B cell (primary cell): ENCODE data around the gene NPR2. TPM values are rescaled to one million over a fixed set of nuclear protein-coding genes. Genes with fewer than 3 reads are reported as not detected.

ENCODE experiments used
- ATAC-seq: fragments of 200-7000 bp; cut with Tn5 transposase; one replicate; pipeline ENCODE4 v1.10.0; 2021; ENCODE audit warnings: low read depth, mild to moderate bottlenecking, moderate number of reproducible peaks, moderate library complexity
- CTCF ChIA-PET: fragments of 350-600 bp; sonication (Branson Sonifier 250); formaldehyde crosslinking; loops from one replicate; lab custom pipeline; 2021; ENCODE audit warnings: antibody characterized with exemption, inconsistent platforms; lab: Charles Lee
- POLR2A ChIA-PET: fragments of 350-600 bp; sonication (Branson Sonifier 250); formaldehyde crosslinking; loops from one replicate; lab custom pipeline; 2021; ENCODE audit warnings: antibody characterized with exemption; lab: Charles Lee
- DNase-seq: peaks from one replicate; pipeline ENCODE4 v3.0.0; 2013
- H2AFZ ChIP-seq: 2 replicates; pipeline ENCODE4 v1.6.1; 2012; ENCODE audit warnings: mild to moderate bottlenecking, low read depth, low read length; ENCODE audit not compliant: insufficient read depth, poor library complexity, severe bottlenecking
- H3K27ac ChIP-seq, 2 donors: 1 replicate in 1 of 2; 2 replicates in 1 of 2; pipeline ENCODE4 v1.5.1; 2012 to 2013; ENCODE audit warnings: low read length in 2 of 2, mild to moderate bottlenecking in 2 of 2, moderate library complexity in 1 of 2
- H3K27me3 ChIP-seq, 4 experiments: fragments of 200-600 bp in 1 of 4; sonication (generic) in 1 of 4; replicated peaks in 1 of 4; 1 replicate in 2 of 4; 2 replicates in 2 of 4; pipeline versions ENCODE4 v1.6.1 to v1.7.0; 2013 to 2016; ENCODE audit warnings: low read length in 3 of 4, mild to moderate bottlenecking in 2 of 4, mixed read lengths in 1 of 4, moderate library complexity in 1 of 4; ENCODE audit not compliant: insufficient read depth in 4 of 4, control insufficient read depth in 3 of 4; ENCODE audit errors: control extremely low read depth in 1 of 4
- H3K36me3 ChIP-seq, 2 experiments: replicated peaks in 1 of 2; 1 replicate in 1 of 2; 2 replicates in 1 of 2; pipeline versions ENCODE4 v1.6.1 to v1.7.1; 2013; ENCODE audit warnings: low read length in 1 of 2; ENCODE audit not compliant: insufficient read depth in 2 of 2, control insufficient read depth in 1 of 2; ENCODE audit errors: control extremely low read depth in 1 of 2, extremely low read depth in 1 of 2
- H3K4me1 ChIP-seq, 2 donors: fragments of 200-600 bp in 1 of 2; sonication (generic) in 1 of 2; 1 replicate in 1 of 2; 2 replicates in 1 of 2; pipeline versions ENCODE4 v1.5.1 to v1.6.1; 2013 to 2017; ENCODE audit warnings: low read length in 2 of 2; ENCODE audit not compliant: control insufficient read depth in 2 of 2, insufficient read depth in 2 of 2
- H3K4me2 ChIP-seq: replicated peaks from 2 replicates; pipeline ENCODE3; 2012; ENCODE audit warnings: mild to moderate bottlenecking, low read depth, low read length; ENCODE audit not compliant: poor library complexity, severe bottlenecking
- H3K4me3 ChIP-seq, 5 experiments: fragments of 200-600 bp in 1 of 5; sonication (generic) in 1 of 5; 1 replicate in 3 of 5; 2 replicates in 2 of 5; pipeline versions ENCODE4 v1.5.1 to v1.7.0; 2011 to 2016; ENCODE audit warnings: low read length in 4 of 5, mild to moderate bottlenecking in 4 of 5, low read depth in 2 of 5, control low read depth in 1 of 5, moderate library complexity in 1 of 5; ENCODE audit not compliant: insufficient read depth in 1 of 5; ENCODE audit errors: control extremely low read depth in 1 of 5, extremely low read depth in 1 of 5
- H3K79me2 ChIP-seq: fragments of 200-600 bp; sonication (generic); one replicate; pipeline ENCODE4 v1.6.0; 2016; ENCODE audit warnings: low read length; ENCODE audit not compliant: control insufficient read depth, insufficient read depth
- H3K9ac ChIP-seq: fragments of 200-600 bp; sonication (generic); 2 replicates; pipeline ENCODE4 v1.6.1; 2017; ENCODE audit warnings: mild to moderate bottlenecking, low read length, moderate library complexity
- H3K9me3 ChIP-seq, 3 donors: one replicate each; pipeline versions ENCODE4 v1.6.1 to v1.7.1; 2013; ENCODE audit warnings: low read length in 2 of 3; ENCODE audit not compliant: control insufficient read depth in 2 of 3, insufficient read depth in 1 of 3; ENCODE audit errors: control extremely low read depth in 1 of 3
- H4K20me1 ChIP-seq: 2 replicates; pipeline ENCODE4 v1.6.0; 2012; ENCODE audit warnings: mild to moderate bottlenecking, low read length; ENCODE audit not compliant: insufficient read depth, control insufficient read depth, poor library complexity, severe bottlenecking
- H3K27ac Mint-ChIP-seq: one replicate; pipeline ENCODE4 v1.8.0; 2021; ENCODE audit warnings: mixed read lengths
- H3K27me3 Mint-ChIP-seq: one replicate; pipeline ENCODE4 v1.8.0; 2021; ENCODE audit warnings: mixed read lengths
- H3K4me1 Mint-ChIP-seq: one replicate; pipeline ENCODE4 v1.8.0; 2021; ENCODE audit warnings: mixed read lengths
- H3K4me3 Mint-ChIP-seq: one replicate; pipeline ENCODE4 v1.8.0; 2021; ENCODE audit warnings: mixed read lengths
- H3K9me3 Mint-ChIP-seq: one replicate; pipeline ENCODE4 v1.8.0; 2022; ENCODE audit warnings: mixed read lengths; ENCODE audit not compliant: insufficient read depth
- CTCF ChIP-seq: fragments of 200-600 bp; IDR thresholded peaks from one replicate; pipeline ENCODE4 v1.8.0; 2022; ENCODE audit warnings: antibody characterized with exemption, mild to moderate bottlenecking
- EZH2 ChIP-seq: IDR thresholded peaks from 2 replicates; pipeline ENCODE4 v1.6.1; 2012; ENCODE audit warnings: borderline replicate concordance, low read depth, mild to moderate bottlenecking, moderate library complexity, low read length; ENCODE audit not compliant: insufficient read depth, poor library complexity, severe bottlenecking
- WGBS: methylation state at CpG from one replicate; pipeline ENCODE4 v1.1.5; 2013; ENCODE audit warnings: missing lambda C conversion rate; ENCODE audit not compliant: insufficient coverage; 5-methylcytosine and 5-hydroxymethylcytosine counted together
- intact Hi-C: fragments of 100-400 bp; cut with micrococcal nuclease; formaldehyde crosslinking; loops from one replicate; pipeline ENCODE4 v1.10.0; 2022
- polyA plus RNA-seq: library from polyadenylated mRNA; depleted of rRNA; stranded (reverse); fragments of >200 nt; gene quantifications from 2 replicates; pipeline ENCODE4 v1.2.3, GENCODE V29; 2012
- total RNA-seq, 2 donors: library from RNA; stranded (reverse); fragments of 120-200 nt in 1 of 2; gene quantifications; 1 replicate in 1 of 2; 2 replicates in 1 of 2; pipeline versions ENCODE4 v1.2.3 to v1.2.4, GENCODE V29; 2013 to 2022

Gene NPR2
- total and polyA plus RNA-seq, 2 donors (not counting 1 experiment from before 2014, with no cell fraction given), result 7.6 to 8.0 TPM

GRCh38 chr9:35822926-35823325, 31.5 kb downstream of the NPR2 start:
- Histone ChIP-seq H3K27ac (no peak overlapping the region), H4K20me1 (no peaks in the 10 kb centered on the region), H3K27me3 (no peaks in the 10 kb centered on the region), H3K9ac (no peak overlapping the region), H3K4me1 (peaks cover 3 to 8% of the 10 kb centered on the region in 2 donors), H3K4me2 (no peak overlapping the region), H2AFZ (no peak overlapping the region), H3K9me3 (no peaks in the 10 kb centered on the region), H3K79me2 (no peaks in the 10 kb centered on the region), H3K36me3 (no peaks in the 10 kb centered on the region), H3K4me3 (no peak overlapping the region)
- ChIA-PET POLR2A (no interaction called here), CTCF (interaction anchor here (1.2 to 1.7 kb wide), 2 partner anchors 9 to 59 kb away, joined by 6 to 10 read pairs; partner anchors contain the start of gene HINT2)
- Mint-ChIP-seq H3K4me1 (peaks cover 7% of the 10 kb centered on the region), H3K4me3 (no peak overlapping the region), H3K27ac (no peak overlapping the region), H3K9me3 (no peaks in the 10 kb centered on the region), H3K27me3 (no peaks in the 10 kb centered on the region)
- DNase-seq (no peak), ATAC-seq (no peak)
- TF ChIP-seq EZH2 (no peak), CTCF (no peak)
- intact Hi-C loops, result no loop called here

GRCh38 chr9:35826071-35826701, 34.8 kb downstream of the NPR2 start:
- peaks cover 26% of the 10 kb centered on the region for H3K4me1 Mint-ChIP-seq
- WGBS, result 30% methylated on average over 4 of the region's 4 CpGs
- no peak overlapping the region for H3K4me3 ChIP-seq
- no peaks in the 10 kb centered on the region for H3K36me3 ChIP-seq
- peak overlapping the region; percentile 54 for H2AFZ ChIP-seq
- H3K9ac ChIP-seq, result no peak overlapping the region
- peak overlapping the region; percentile 63 for H3K4me2 ChIP-seq
- H3K9me3 ChIP-seq, result no peaks in the 10 kb centered on the region
- H3K27ac ChIP-seq, result no peak overlapping the region
- intact Hi-C loops, result loop anchor here (1.0 to 5.0 kb wide), 6 partner anchors 36 to 709 kb away; partner anchors contain the start of genes ATOSB, CCDC107 and RMRP
- POLR2A ChIA-PET, result interaction anchor here (1.0 kb wide), 1 partner anchor 36 kb away, joined by 3 read pairs; no protein-coding TSS in a partner anchor
- H3K27me3 Mint-ChIP-seq, result no peaks in the 10 kb centered on the region
- ATAC-seq (peak; percentile 37), DNase-seq (peak; percentile 82)
- peak overlapping the region; percentile 5 for H3K27ac Mint-ChIP-seq
- no peaks in the 10 kb centered on the region for H3K27me3 ChIP-seq
- CTCF ChIA-PET, result interaction anchor here (0.6 to 6.0 kb wide), 55 partner anchors 10 to 222 kb away, joined by 3 to 141 read pairs (median 6); partner anchors contain the start of genes CCDC107, CREB3, GBA2 and HINT2
- peaks cover 6% of the 10 kb centered on the region for H3K79me2 ChIP-seq
- peak; percentile 85 for TF ChIP-seq CTCF
- no peak for TF ChIP-seq EZH2
- peaks cover 13 to 23% of the 10 kb centered on the region in 2 donors for H3K4me1 ChIP-seq
- H4K20me1 ChIP-seq, result no peaks in the 10 kb centered on the region
- no peaks in the 10 kb centered on the region for H3K9me3 Mint-ChIP-seq
- peak overlapping the region; percentile 62 for H3K4me3 Mint-ChIP-seq
